Adipocyte (in vitro differentiated cells): Measurements from ENCODE around the gene GPALPP1.
A peak's percentile ranks its signal among the peaks of the same experiment; 100 is the strongest.
"Not testable (repeated sequence)": the region's sequence is repeated elsewhere in the genome, so short reads cannot be mapped to it uniquely, and the experiment has no call there.

Experiments
- DNase-seq: peaks from one replicate; pipeline ENCODE4 v3.0.0-alpha.2; 2015; ENCODE audit warnings: low read depth
- H3K27me3 ChIP-seq: replicated peaks from 2 replicates; pipeline ENCODE4 v1.7.0; 2013; ENCODE audit warnings: mild to moderate bottlenecking, low read length, moderate library complexity; ENCODE audit not compliant: control insufficient read depth, insufficient read depth
- H3K36me3 ChIP-seq: 2 replicates; pipeline ENCODE4 v1.7.0; 2013; ENCODE audit warnings: low read length, mild to moderate bottlenecking, moderate library complexity; ENCODE audit not compliant: control insufficient read depth, insufficient read depth, severe bottlenecking
- H3K4me1 ChIP-seq: 2 replicates; pipeline ENCODE4 v1.7.0; 2013; ENCODE audit warnings: mild to moderate bottlenecking, low read length, moderate library complexity; ENCODE audit not compliant: control insufficient read depth, insufficient read depth
- H3K4me3 ChIP-seq: 2 replicates; pipeline ENCODE4 v1.7.0; 2013; ENCODE audit warnings: mild to moderate bottlenecking, low read length, moderate library complexity
- H3K9ac ChIP-seq: 2 replicates; pipeline ENCODE4 v1.7.0; 2013; ENCODE audit warnings: mild to moderate bottlenecking, low read length, moderate library complexity
- H3K9me3 ChIP-seq: 2 replicates; pipeline ENCODE4 v1.7.0; 2013; ENCODE audit warnings: mild to moderate bottlenecking, low read length, moderate library complexity; ENCODE audit not compliant: control insufficient read depth

GPALPP1 gene

DNA sequence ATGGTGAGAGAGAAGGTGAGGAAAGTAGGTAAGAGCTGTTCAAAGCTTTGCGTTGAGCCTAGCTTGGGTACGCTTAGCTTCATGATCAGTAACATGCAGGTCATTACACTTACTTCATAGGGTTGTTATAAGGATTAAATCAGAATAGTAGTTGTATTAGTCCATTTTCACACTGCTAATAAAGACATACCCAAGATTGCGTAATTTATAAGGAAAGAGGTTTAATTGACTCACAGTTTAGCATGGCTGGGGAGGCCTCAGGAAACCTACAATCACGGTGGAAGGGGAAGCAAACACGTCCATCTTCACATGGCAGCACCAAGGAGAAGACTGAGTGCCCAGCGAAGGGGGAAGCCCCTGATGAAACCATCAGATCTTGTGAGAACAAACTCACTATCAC, 21.9 kb downstream of the GPALPP1 start:
- Histone ChIP-seq H3K4me3 (no peak overlapping the region), H3K9me3 (no peaks in the 10 kb centered on the region), H3K27me3 (no peaks in the 10 kb centered on the region), H3K9ac (no peak overlapping the region), H3K4me1 (no peaks in the 10 kb centered on the region), H3K36me3 (peaks cover 71% of the 10 kb centered on the region)
- DNase-seq, result no peak

GRCh38 chr13:45015300-45015699, 26.0 kb downstream of the GPALPP1 start:
- no peak overlapping the region for H3K9ac ChIP-seq
- H3K36me3 ChIP-seq, result peaks cover 64% of the 10 kb centered on the region

GRCh38 chr13:45016792-45017425, 27.6 kb downstream of the GPALPP1 start:
- no peak for DNase-seq
- H3K4me1 ChIP-seq, result no peaks in the 10 kb centered on the region
- H3K27me3 ChIP-seq, result no peaks in the 10 kb centered on the region
- H3K9ac ChIP-seq, result no peak overlapping the region
- no peak overlapping the region for H3K4me3 ChIP-seq
- no peaks in the 10 kb centered on the region for H3K9me3 ChIP-seq
- peaks cover 64% of the 10 kb centered on the region for H3K36me3 ChIP-seq

More at GRCh38 chr13:45015300-45015699, 26.0 kb downstream of the GPALPP1 start:
- H3K4me1 ChIP-seq, result no peaks in the 10 kb centered on the region
- H3K27me3 ChIP-seq, result no peaks in the 10 kb centered on the region
- H3K4me3 ChIP-seq, result no peak overlapping the region
- DNase-seq, result no peak
- H3K9me3 ChIP-seq, result no peaks in the 10 kb centered on the region

- not testable (repeated sequence) for H3K4me1 ChIP-seq, H3K9me3 ChIP-seq, H3K4me3 ChIP-seq, DNase-seq, H3K9ac ChIP-seq, H3K27me3 ChIP-seq
- peaks cover 66% of the 10 kb centered on the region for H3K36me3 ChIP-seq
Observed at GRCh38 chr13:45019981-45020380, 30.6 kb downstream of the GPALPP1 start.

- Histone ChIP-seq H3K4me3 (no peak overlapping the region), H3K9me3 (no peaks in the 10 kb centered on the region), H3K9ac (no peak overlapping the region), H3K4me1 (no peaks in the 10 kb centered on the region), H3K36me3 (peaks cover 62% of the 10 kb centered on the region), H3K27me3 (no peaks in the 10 kb centered on the region)
- no peak for DNase-seq
Observed at GRCh38 chr13:45021250-45021649, 31.9 kb downstream of the GPALPP1 start.

DNA sequence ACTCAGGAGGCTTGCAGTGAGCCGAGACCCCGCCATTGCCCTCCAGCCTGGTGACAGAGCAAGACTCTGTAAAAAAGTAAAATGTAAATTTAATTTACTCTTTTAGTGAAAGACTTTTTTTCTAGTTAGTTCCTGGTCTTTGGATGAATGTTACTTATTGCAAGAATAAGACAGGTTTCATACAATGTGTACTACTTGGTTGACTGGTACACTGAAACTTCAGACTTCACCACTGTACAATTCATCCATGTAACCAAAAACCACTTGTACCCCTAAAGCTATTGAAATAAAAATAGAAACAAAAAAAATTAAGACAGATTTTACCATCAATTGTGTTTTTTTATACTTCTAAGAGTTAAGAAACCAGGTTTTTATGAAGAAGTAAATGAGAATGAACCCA, 35.5 kb downstream of the GPALPP1 start:
- Histone ChIP-seq H3K4me3 (no peak overlapping the region), H3K36me3 (peaks cover 71% of the 10 kb centered on the region), H3K27me3 (no peaks in the 10 kb centered on the region), H3K9ac (no peak overlapping the region), H3K4me1 (no peaks in the 10 kb centered on the region), H3K9me3 (no peaks in the 10 kb centered on the region)
- no peak for DNase-seq

DNA sequence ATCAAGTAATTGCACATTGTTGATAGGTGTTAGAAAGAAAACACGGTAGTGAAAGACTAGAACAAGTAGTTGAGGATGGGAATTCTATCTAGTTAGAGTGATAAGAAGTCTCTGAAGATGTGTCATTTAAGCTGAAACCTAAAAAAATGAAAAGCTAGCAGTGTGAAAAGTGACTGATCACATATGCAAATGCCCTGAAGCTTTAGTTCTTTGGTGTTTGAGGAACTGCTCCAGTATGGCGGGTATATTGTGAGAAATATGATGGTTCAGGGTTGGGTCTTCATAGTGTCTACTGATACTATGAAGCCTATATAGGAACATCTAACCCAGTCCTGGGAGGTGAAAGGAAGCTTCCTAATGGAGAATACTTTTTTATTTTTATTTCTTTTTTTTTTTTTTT, 45.0 kb downstream of the GPALPP1 start:
- no peak overlapping the region for H3K9ac ChIP-seq
- DNase-seq, result no peak

GRCh38 chr13:45036206-45036605, 46.9 kb downstream of the GPALPP1 start:
- Histone ChIP-seq H3K4me3 (no peak overlapping the region), H3K27me3 (no peaks in the 10 kb centered on the region), H3K9me3 (no peaks in the 10 kb centered on the region), H3K36me3 (peaks cover 8% of the 10 kb centered on the region), H3K4me1 (no peaks in the 10 kb centered on the region), H3K9ac (no peak overlapping the region)
- DNase-seq, result no peak

More for the DNA sequence above, 45.0 kb downstream of the GPALPP1 start:
- Histone ChIP-seq H3K9me3 (no peaks in the 10 kb centered on the region), H3K27me3 (no peaks in the 10 kb centered on the region), H3K36me3 (peaks cover 8% of the 10 kb centered on the region), H3K4me1 (no peaks in the 10 kb centered on the region), H3K4me3 (no peak overlapping the region)

GRCh38 chr13:45040173-45040572, 50.8 kb downstream of the GPALPP1 start:
- Histone ChIP-seq H3K4me1 (no peaks in the 10 kb centered on the region), H3K9ac (no peak overlapping the region), H3K9me3 (no peaks in the 10 kb centered on the region), H3K36me3 (peaks cover 8% of the 10 kb centered on the region), H3K27me3 (no peaks in the 10 kb centered on the region), H3K4me3 (no peak overlapping the region)
- no peak for DNase-seq

DNA sequence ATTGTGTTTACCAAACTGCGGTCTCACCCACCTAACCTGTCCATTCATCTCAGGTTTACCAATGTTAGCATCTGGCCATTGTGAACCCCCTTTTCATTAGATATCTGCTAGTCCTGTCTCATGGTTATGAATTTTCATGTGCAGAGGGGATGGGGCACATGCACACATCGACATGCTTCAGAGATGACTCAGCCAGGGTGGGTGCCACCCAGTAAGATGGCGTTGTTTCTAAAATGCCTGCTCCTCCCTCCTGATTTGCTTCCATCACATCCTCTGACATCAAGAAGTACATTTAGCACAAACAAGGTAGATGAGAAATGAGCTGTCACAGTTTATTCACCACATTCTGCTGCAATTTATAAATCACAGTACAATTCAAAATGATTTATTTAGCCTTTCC, 51.3 kb downstream of the GPALPP1 start:
- no peak for DNase-seq
- H3K9ac ChIP-seq, result no peak overlapping the region
- H3K4me1 ChIP-seq, result no peaks in the 10 kb centered on the region
- no peak overlapping the region for H3K4me3 ChIP-seq
- H3K9me3 ChIP-seq, result no peaks in the 10 kb centered on the region
- no peaks in the 10 kb centered on the region for H3K27me3 ChIP-seq
- peaks cover 8% of the 10 kb centered on the region for H3K36me3 ChIP-seq

DNA sequence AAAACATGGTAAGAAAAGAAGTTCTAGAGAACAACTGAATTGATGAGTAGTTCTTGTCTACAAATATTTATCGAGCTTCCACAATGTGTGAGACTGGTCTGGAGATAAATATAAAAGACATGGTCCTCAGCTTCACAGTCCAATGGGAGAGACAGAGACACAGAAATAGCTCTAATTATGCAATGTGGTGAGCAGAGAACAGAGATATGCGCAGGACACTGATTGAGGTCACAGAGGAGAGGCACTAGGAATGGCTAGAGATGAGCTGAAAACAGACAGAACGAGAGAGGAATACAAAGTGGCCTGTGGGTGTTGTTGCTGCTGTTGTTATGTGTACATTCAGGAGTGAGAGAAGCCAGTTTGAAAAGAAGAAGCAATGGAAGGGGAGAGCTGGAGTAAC, 53.2 kb downstream of the GPALPP1 start:
- Histone ChIP-seq H3K4me1 (peaks cover 2% of the 10 kb centered on the region), H3K36me3 (no peaks in the 10 kb centered on the region), H3K9me3 (no peaks in the 10 kb centered on the region), H3K27me3 (no peaks in the 10 kb centered on the region), H3K9ac (no peak overlapping the region), H3K4me3 (no peak overlapping the region)
- DNase-seq, result peak; percentile 0

GRCh38 chr13:45046445-45046844, 57.1 kb downstream of the GPALPP1 start:
- DNase-seq, result no peak
- H3K27me3 ChIP-seq, result peaks cover 6% of the 10 kb centered on the region
- peak overlapping the region; percentile 77 for H3K9ac ChIP-seq
- peak overlapping the region; percentile 81 for H3K4me3 ChIP-seq
- H3K36me3 ChIP-seq, result no peaks in the 10 kb centered on the region
- H3K9me3 ChIP-seq, result no peaks in the 10 kb centered on the region
- peaks cover 4% of the 10 kb centered on the region for H3K4me1 ChIP-seq
